Daoy (cell line): ENCODE results near the gene ASNSD1. TPM values are rescaled to one million over a fixed set of nuclear protein-coding genes. Genes with fewer than 3 reads are reported as not detected.

ENCODE experiments used
- DNase-seq: peaks from one replicate; pipeline ENCODE4 v3.0.0-alpha.2; 2015; ENCODE audit warnings: low read depth
- total RNA-seq: library from RNA; depleted of rRNA; stranded (reverse); fragments of >200 nt; shearing (Covaris generic); gene quantifications from 2 replicates; pipeline ENCODE4 v1.2.3, GENCODE V29; 2014; rRNA removed

Gene ASNSD1
- total RNA-seq = 79.5 and 113 TPM in 2 replicates

GRCh38 chr2:189661148-189661956 lies at the start of gene ASNSD1:
Gene ASNSD1 (plus strand): TSS chr2:189661459. CDS start chr2:189666133, 4,674 bp downstream.
- DNase-seq = peak; percentile 99

- peak; percentile 72 for DNase-seq
These were observed 48.1 kb upstream of the ASNSD1 start for GRCh38 chr2:189613077-189613636.

DNA sequence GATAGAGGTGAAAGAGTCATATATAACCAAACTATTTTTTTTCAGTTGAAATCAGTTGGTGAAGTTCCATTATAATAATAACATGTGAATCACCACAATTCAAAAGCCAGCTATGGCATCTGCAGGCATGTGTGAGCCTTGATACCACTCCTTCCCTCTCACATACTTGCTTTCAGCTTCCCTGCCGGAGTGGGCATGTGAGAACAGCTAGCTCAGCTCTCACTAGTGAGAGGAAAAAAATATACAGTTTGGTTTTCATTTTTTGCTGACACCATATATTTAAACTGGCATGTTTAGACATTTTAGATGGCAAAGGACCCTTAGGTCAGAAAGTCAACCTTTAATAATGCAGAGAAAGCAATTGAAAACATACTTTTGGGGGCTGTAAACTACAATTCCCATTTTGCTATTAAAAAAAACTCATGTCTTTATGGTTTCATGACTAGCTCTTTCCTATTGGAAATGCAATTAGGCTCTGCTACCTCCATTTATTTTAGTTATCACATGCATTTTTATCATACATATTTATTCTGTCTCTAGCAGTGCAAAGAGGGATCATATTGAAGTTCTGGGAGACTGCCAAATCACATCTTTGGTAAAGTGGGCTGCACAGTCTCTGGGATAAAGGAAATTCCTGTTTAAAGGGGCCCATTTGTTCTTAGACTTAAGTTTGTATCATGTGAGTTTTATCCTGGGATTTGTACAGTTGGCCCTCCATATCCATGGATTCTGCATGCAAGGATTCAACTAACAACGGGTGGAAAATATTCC lies 47.4 kb upstream of the ASNSD1 start:
- peak; percentile 56 for DNase-seq

DNA sequence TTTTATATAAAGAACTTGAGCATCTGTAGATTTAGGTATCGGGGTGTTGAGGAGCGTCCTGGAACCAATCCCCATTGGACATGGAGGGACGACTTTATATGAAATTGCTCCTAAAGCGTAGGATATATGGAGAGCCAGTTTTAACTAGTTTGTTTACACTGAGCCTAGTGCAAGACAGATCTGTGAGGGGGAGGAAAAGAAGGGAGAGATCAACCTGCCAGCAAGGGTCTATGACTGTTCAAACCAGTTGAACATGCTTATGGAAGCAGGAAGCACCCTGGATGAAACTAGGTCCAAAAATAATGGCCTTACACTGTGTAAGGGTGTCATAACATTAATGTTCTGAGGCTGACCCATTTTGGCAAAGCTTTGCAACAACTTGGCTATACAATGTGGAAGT lies 46.7 kb upstream of the ASNSD1 start:
- DNase-seq = no peak

GRCh38 chr2:189618197-189618596 lies 43.1 kb upstream of the ASNSD1 start:
- DNase-seq = no peak

DNA sequence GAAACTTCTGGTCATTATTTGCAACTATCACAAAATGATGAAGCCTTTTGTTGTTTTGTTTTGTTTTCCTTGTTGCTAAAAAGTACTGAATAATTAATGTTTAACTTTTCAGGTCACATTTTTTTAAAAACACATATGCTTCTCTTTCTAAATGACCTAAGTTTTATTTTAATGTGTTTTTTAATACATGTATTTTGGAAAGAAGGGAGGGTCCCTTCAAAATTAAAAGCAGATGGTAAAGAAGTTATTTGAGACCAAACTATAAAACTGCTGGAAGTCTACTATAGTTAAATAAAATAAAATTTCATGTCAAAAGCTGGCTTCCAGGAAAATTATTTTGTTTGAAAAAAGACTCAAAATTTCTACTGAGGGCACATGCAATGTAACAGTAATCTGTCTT lies 39.5 kb upstream of the ASNSD1 start:
- no peak for DNase-seq

DNA sequence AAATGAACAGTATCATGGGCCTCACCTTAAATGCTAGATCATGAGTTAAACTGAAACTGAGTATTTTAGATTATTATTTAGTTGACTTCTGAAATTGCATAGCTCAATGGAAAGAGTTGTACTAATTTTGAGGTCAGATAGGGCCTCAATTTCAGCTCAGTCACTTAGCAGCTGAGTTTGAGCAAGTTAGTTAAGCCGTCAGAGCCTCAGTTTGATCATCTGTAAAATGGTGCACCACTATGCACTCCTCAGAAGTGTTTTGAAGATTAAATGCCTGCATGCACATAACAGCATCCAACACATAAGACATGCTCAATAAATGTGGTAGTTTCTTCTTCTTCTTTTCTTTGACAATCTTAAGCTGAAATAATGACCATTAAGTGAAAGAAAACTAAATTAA lies 38.2 kb upstream of the ASNSD1 start:
- no peak for DNase-seq

GRCh38 chr2:189624648-189625355 lies 36.5 kb upstream of the ASNSD1 start:
- no peak for DNase-seq

DNA sequence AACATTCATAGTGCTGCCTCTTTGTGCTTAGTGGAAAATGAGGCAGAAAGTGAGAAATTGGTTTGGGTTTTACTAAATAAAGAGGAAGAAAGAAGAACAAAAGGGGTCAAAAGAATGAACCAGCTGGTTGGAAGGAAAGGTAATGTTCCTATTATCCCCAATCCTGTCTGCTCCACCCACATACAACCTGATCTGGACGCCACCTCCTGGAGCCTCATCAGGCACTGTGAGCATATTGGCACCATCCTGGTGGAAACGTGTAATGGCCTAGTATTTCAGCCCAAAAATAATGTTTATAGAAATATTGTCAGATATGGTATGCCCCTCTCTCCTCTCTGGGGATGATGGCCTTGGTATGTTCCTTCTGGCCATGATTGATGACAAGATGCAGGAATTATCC lies 35.6 kb upstream of the ASNSD1 start:
- no peak for DNase-seq

DNA sequence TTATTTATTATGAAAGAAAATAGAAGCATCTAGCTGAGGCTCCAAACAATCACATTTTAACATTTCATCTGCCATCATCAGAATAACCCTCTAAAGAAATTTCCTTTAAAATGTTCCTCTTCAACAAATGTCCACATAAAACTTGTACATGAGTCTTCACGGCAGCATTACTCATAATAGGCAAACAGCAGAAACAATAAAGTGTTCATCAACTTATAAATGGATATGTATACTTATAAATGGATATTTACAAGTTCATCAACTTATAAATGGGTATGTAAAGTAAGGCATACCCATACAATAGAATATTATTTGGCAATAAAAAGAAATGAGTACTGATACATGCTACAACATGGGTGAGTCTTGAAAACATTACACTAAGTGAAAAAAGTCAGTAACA lies 33.5 kb upstream of the ASNSD1 start:
- no peak for DNase-seq

- no peak for DNase-seq
These were observed 32.3 kb upstream of the ASNSD1 start for GRCh38 chr2:189628817-189629530.

GRCh38 chr2:189629531-189630453 lies 31.5 kb upstream of the ASNSD1 start:
- no peak for DNase-seq

DNA sequence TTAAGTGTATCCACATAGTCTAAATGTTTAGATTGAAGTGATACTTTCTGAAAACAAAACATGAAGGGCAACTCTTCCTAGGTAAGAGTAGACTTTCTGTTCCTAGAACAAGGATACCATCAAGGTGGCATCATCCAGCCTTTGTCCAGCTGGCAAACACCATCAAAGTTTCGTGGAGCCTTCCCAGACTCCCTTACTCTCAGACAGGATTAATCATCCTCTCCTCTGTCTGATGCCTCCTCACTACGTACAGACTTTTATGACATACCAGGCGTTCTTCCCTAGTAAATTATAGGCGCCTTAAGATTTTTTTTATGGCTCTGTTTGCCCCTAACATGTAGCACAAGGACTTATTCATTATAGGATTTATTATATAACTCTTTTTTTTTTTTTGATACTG lies 29.4 kb upstream of the ASNSD1 start:
- DNase-seq = no peak

- no peak for DNase-seq
These were observed 27.9 kb upstream of the ASNSD1 start for GRCh38 chr2:189633392-189633811.

DNA sequence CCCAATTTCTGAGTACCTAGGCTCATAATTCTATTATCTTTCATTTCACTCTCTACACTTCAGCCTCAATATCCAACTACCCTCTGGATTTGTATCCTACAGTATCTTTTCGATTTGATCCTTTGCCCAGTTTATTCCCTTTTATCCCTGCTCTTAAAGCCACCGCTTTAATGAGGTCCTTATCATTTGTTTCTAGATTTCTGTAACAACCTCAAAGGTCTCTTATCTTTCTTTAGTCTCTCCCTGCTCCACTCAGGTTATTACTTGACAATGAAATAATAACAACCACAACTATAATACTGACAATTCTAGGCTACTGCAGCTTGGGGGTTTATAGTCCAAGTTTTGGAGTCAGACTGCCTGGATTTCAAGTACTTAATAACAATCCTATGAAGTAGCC lies 25.9 kb upstream of the ASNSD1 start:
- DNase-seq = no peak

DNA sequence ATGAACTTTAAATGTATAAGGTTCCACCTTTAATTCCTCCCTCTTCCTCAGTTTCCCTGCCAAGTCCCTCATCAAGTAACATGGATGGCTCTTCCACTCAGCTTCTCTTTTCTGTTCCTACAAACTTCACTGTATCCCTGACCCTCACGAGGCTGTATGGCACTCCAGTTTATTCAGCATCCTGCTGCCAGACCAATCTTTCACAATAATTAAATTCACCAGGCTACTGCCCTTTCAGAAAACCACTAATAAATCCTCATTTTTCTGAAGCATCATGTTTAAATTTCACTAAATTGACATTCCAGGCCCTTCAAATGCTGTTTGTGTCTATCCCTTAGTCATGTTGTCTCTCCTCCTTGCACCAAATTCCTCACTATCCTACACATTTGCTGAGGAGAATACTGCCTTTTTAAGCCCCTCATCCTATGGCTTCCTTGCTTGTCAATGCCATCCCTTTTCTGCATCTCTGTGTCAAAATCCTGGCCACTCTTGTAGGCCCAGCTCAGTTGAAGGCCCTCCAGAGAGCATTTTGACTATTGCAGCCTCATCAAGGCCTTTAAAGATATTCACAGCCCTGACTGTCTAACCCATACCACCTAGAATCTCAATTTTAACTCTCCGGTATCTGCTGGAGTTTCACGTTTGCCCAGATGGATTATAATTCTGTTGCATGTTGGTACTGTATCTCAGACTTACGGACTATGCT lies 22.8 kb upstream of the ASNSD1 start:
- no peak for DNase-seq

DNA sequence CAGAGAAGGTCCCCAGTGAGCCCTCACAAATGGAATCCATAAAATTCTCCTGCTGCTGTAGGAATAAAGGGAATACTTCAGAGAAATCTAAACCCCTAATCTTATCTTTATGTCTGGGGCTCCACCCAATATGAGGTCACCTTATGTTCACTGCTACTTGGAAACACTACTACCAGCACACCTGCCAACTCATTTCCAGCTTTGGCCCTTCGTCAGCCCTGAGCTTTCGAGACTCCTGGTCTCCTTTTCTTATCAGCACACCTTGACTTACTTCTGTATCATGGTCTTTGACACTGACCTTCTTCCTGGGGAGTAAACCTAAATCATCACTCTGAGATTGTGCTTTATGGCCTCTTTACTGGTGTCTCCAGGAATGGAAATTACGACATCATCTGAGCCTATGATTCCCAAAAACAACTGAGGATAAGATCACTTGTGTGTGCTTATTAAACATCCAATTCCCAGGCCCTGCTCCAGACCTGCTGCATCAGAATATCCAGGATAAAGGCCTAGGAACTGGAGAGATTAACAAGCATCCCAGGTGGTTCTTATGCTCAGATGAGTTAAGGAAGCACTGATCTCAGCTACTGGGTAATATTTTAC lies 22.2 kb upstream of the ASNSD1 start:
- DNase-seq = no peak

GRCh38 chr2:189641002-189641401 lies 20.3 kb upstream of the ASNSD1 start:
- no peak for DNase-seq

- DNase-seq = peak; percentile 18
These were observed 19.7 kb upstream of the ASNSD1 start for GRCh38 chr2:189641590-189641989.
